PC-9 (cell line): Measurements from ENCODE around the gene FAM171A1. TPM values are rescaled to one million over a fixed set of nuclear protein-coding genes. Genes with fewer than 3 reads are reported as not detected.

Source experiments
- BruUV-seq: library from RNA; stranded (reverse); fragments of 400-500 nt; replicated peaks from 2 replicates; lab custom pipeline; 2021; lab: Mats Ljungman, UMichigan
- CTCF ChIA-PET: fragments of 300-600 bp; sonication (Branson Sonifier 250); formaldehyde crosslinking; loops from one replicate; lab custom pipeline; 2022; ENCODE audit warnings: antibody characterized with exemption; lab: Charles Lee
- POLR2A ChIA-PET: fragments of 300-600 bp; sonication (Branson Sonifier 250); formaldehyde crosslinking; loops from one replicate; lab custom pipeline; 2022; ENCODE audit warnings: antibody characterized with exemption; ENCODE audit not compliant: unreplicated experiment; lab: Charles Lee
- DNase-seq, 2 experiments: peaks; one replicate each; pipeline versions ENCODE4 v3.0.0 to v3.0.0-alpha.2; 2015 to 2022; ENCODE audit warnings: mixed read lengths in 1 of 2
- H2AFZ ChIP-seq: fragments of 200-600 bp; sonication (generic); 2 replicates; pipeline ENCODE4 v1.8.1; 2017; ENCODE audit warnings: antibody characterized with exemption
- H3F3A ChIP-seq: fragments of 200-600 bp; sonication (generic); 2 replicates; pipeline ENCODE4 v1.8.1; 2017; ENCODE audit warnings: antibody characterized with exemption, mild to moderate bottlenecking, low read depth; ENCODE audit not compliant: insufficient read depth
- H3K27ac ChIP-seq: fragments of 200-600 bp; sonication (generic); 2 replicates; pipeline ENCODE4 v1.6.1; 2016; ENCODE audit warnings: mixed run types
- H3K27me3 ChIP-seq: fragments of 200-600 bp; sonication (generic); 2 replicates; pipeline ENCODE4 v1.6.1; 2016; ENCODE audit warnings: low read depth, mixed run types; ENCODE audit not compliant: insufficient read depth
- H3K36me3 ChIP-seq: fragments of 200-600 bp; sonication (generic); 2 replicates; pipeline ENCODE4 v1.6.1; 2016; ENCODE audit warnings: low read depth, mixed run types
- H3K4me1 ChIP-seq: fragments of 200-600 bp; sonication (generic); replicated peaks from 2 replicates; pipeline ENCODE4 v1.6.1; 2016; ENCODE audit warnings: mixed run types; ENCODE audit not compliant: insufficient read depth
- H3K4me2 ChIP-seq: fragments of 200-600 bp; sonication (generic); 2 replicates; pipeline ENCODE4 v1.6.1; 2017; ENCODE audit warnings: mixed run types
- H3K4me3 ChIP-seq: fragments of 200-600 bp; sonication (generic); 2 replicates; pipeline ENCODE4 v1.6.1; 2016; ENCODE audit warnings: mixed run types
- H3K79me2 ChIP-seq: fragments of 200-600 bp; sonication (generic); 2 replicates; pipeline ENCODE4 v1.6.1; 2017; ENCODE audit warnings: low read depth, mixed run types
- H3K9me2 ChIP-seq: fragments of 200-600 bp; sonication (generic); 2 replicates; pipeline ENCODE4 v1.8.1; 2017; ENCODE audit warnings: mild to moderate bottlenecking; ENCODE audit not compliant: insufficient read depth
- H3K9me3 ChIP-seq: fragments of 200-600 bp; sonication (generic); 2 replicates; pipeline ENCODE4 v1.8.1; 2016; ENCODE audit warnings: low read depth; ENCODE audit not compliant: insufficient read depth
- H4K20me1 ChIP-seq: fragments of 200-600 bp; sonication (generic); 2 replicates; pipeline ENCODE4 v1.8.1; 2017; ENCODE audit not compliant: insufficient read depth
- EZH2 ChIP-seq: fragments of 200-600 bp; sonication (generic); IDR thresholded peaks from 2 replicates; pipeline ENCODE4 v1.8.0; 2017; ENCODE audit warnings: antibody characterized with exemption, low read depth
- intact Hi-C: fragments of 100-400 bp; cut with micrococcal nuclease; formaldehyde crosslinking; loops from one replicate; pipeline ENCODE4 v1.10.0; 2022; ENCODE audit not compliant: unreplicated experiment
- total RNA-seq: library from RNA; stranded (reverse); gene quantifications from 2 replicates; pipeline ENCODE4 v1.2.3, GENCODE V29; 2021
- TF ChIP-seq, protein P1 (sequence below): fragments of 200-600 bp; sonication (generic); conservative IDR thresholded peaks from 2 replicates; pipeline ENCODE4 v1.6.1; 2017; ENCODE audit warnings: mixed run types, antibody characterized with exemption, mild to moderate bottlenecking, moderate library complexity

FAM171A1 gene
- total RNA-seq, 1 experiment from 2014 or later = 3.0 TPM

DNA sequence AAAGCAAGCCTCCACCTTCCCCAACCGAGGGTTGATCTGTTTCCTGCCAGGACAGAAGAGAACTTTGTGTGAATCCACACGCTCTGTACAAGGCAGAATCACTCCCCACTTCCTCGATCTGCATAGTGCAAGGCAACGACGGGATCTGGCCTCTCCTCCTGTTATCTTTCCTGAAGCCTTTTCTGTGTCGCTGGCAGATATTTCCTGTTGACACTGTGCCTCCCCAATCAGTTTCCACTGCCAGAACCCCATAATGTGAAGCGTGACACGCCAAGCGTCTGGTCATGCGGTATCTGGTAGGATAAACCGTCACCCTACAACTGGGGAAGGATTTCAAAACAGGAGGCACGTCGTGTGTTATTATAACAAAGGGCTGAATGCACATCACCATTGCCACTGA is 57.2 kb downstream of the FAM171A1 start:
- Histone ChIP-seq H3K36me3 (no peaks in the 10 kb centered on the region), H3K27me3 (peaks cover 32% of the 10 kb centered on the region), H2AFZ (no peak overlapping the region), H3K4me2 (no peak overlapping the region), H3K4me1 (no peaks in the 10 kb centered on the region), H3K4me3 (no peak overlapping the region), H3K9me3 (no peaks in the 10 kb centered on the region), H3K27ac (no peak overlapping the region), H3K9me2 (no peaks in the 10 kb centered on the region), H4K20me1 (no peaks in the 10 kb centered on the region), H3K79me2 (no peaks in the 10 kb centered on the region), H3F3A (no peaks in the 10 kb centered on the region)
- intact Hi-C loops = no loop called here
- CTCF ChIA-PET = no interaction called here
- no TSS peak for BruUV-seq
- DNase-seq = no peak
- no peak for TF ChIP-seq EZH2
- TF ChIP-seq, protein P1, sequence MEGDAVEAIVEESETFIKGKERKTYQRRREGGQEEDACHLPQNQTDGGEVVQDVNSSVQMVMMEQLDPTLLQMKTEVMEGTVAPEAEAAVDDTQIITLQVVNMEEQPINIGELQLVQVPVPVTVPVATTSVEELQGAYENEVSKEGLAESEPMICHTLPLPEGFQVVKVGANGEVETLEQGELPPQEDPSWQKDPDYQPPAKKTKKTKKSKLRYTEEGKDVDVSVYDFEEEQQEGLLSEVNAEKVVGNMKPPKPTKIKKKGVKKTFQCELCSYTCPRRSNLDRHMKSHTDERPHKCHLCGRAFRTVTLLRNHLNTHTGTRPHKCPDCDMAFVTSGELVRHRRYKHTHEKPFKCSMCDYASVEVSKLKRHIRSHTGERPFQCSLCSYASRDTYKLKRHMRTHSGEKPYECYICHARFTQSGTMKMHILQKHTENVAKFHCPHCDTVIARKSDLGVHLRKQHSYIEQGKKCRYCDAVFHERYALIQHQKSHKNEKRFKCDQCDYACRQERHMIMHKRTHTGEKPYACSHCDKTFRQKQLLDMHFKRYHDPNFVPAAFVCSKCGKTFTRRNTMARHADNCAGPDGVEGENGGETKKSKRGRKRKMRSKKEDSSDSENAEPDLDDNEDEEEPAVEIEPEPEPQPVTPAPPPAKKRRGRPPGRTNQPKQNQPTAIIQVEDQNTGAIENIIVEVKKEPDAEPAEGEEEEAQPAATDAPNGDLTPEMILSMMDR = no peak
- POLR2A ChIA-PET = no interaction called here

DNA sequence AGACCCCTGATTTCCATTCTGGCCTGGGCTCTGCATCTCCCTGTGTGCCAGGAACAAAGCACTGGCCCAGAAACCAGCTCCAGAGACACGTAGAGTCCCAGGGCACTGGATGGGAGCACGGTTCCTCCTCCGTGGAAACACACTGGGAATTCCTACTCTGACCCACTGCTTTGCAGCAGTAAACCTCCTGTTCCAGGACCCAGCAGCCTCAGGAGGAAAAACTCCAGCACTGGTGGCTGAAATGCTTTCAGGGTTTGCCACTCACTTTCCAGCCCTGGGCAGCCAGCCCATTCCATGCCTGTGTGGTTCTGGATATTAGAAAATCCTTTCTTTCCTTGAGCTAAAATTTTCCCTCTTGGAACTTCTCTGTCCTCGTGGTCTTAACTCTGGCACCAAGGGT is 58.0 kb downstream of the FAM171A1 start:
- Histone ChIP-seq H3K4me1 (no peaks in the 10 kb centered on the region), H3K27ac (no peak overlapping the region), H4K20me1 (no peaks in the 10 kb centered on the region), H3K4me3 (no peak overlapping the region), H3K9me3 (no peaks in the 10 kb centered on the region), H3K9me2 (no peaks in the 10 kb centered on the region), H3K79me2 (no peaks in the 10 kb centered on the region), H3K4me2 (no peak overlapping the region), H3F3A (no peaks in the 10 kb centered on the region), H2AFZ (no peak overlapping the region), H3K36me3 (no peaks in the 10 kb centered on the region), H3K27me3 (peaks cover 37% of the 10 kb centered on the region)
- no peak for DNase-seq
- CTCF ChIA-PET = no interaction called here
- BruUV-seq = no TSS peak
- POLR2A ChIA-PET = no interaction called here
- intact Hi-C loops = no loop called here
- TF ChIP-seq, protein P1 = no peak
- no peak for TF ChIP-seq EZH2

DNA sequence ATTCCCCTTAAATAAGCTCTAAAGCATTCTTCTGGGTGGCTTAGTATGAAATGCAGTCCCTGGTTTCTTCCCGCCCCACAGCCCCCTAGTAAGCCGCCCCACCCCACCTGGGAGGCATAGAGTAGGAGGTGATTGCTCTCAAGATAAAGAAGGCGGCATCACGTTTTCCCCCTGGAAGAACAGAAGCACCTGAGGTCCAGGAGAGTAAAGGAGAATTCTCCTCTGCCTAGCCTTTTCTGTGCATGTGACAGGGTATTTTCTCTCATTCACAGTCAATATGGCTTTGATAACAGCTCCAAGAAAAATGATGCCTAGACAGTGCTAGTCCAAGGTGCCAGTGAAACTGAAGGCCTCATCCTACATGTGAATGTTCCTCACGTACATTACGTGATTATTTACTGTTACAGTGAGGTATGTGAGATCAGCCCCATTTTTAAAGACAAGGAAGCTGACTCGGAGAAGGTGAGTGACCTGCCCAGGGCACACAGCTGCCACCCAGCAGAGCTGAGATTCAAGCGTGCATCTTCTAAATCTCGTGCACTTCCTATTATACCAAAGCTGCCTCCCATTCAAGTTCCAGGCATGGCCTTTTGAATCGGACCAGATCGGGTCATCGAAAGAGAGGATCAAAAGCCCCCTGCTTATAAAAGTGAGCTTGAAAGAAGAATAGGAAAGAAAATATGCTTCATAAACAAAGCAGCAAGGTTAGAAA is 59.4 kb downstream of the FAM171A1 start:
- no peak for TF ChIP-seq EZH2
- TF ChIP-seq, protein P1 = no peak
- Histone ChIP-seq H3K4me1 (no peaks in the 10 kb centered on the region), H2AFZ (no peak overlapping the region), H3K9me2 (no peaks in the 10 kb centered on the region), H3K27ac (no peak overlapping the region), H4K20me1 (no peaks in the 10 kb centered on the region), H3K36me3 (no peaks in the 10 kb centered on the region), H3K79me2 (no peaks in the 10 kb centered on the region), H3K27me3 (peaks cover 45% of the 10 kb centered on the region), H3K4me2 (no peak overlapping the region), H3K4me3 (no peak overlapping the region), H3F3A (no peaks in the 10 kb centered on the region), H3K9me3 (no peaks in the 10 kb centered on the region)
- ChIA-PET POLR2A (no interaction called here), CTCF (no interaction called here)
- no peak for DNase-seq
- BruUV-seq = no TSS peak
- intact Hi-C loops = no loop called here
